Stomach (tissue), 9 donors: ENCODE results near the gene HYOU1. TPM values are rescaled to one million over a fixed set of nuclear protein-coding genes. Genes with fewer than 3 reads are reported as not detected.
"Not testable (repeated sequence)": the region's sequence is repeated elsewhere in the genome, so short reads cannot be mapped to it uniquely, and the experiment has no call there.

Experiments
- DNase-seq, 2 donors: peaks; one replicate each; pipeline versions ENCODE4 v3.0.0 to v3.0.0-alpha.2; 2013 to 2019
- H3K27ac ChIP-seq, 5 donors: fragments of 200-600 bp in 4 of 5; sonication (generic) in 4 of 5; one replicate each; pipeline ENCODE4 v1.5.1; 2013 to 2019; ENCODE audit warnings: mild to moderate bottlenecking in 1 of 5, moderate library complexity in 1 of 5
- H3K27me3 ChIP-seq, 3 donors: fragments of 200-600 bp; sonication (generic); one replicate each; pipeline ENCODE4 v1.5.1; 2017 to 2019; ENCODE audit warnings: mixed run types in 1 of 3
- H3K36me3 ChIP-seq, 4 donors: fragments of 200-600 bp; sonication (generic); 1 replicate in 3 of 4; 2 replicates in 1 of 4; pipeline ENCODE4 v1.5.1; 2016 to 2019
- H3K4me1 ChIP-seq, 4 donors: fragments of 200-600 bp; sonication (generic); one replicate each; pipeline ENCODE4 v1.5.1; 2016 to 2019
- H3K4me3 ChIP-seq, 4 donors: fragments of 200-600 bp; sonication (generic) in 3 of 4; one replicate each; pipeline ENCODE4 v1.5.1; 2016 to 2019; ENCODE audit warnings: mild to moderate bottlenecking in 1 of 4
- H3K9me3 ChIP-seq, 4 donors: fragments of 200-600 bp; sonication (generic); one replicate each; pipeline ENCODE4 v1.5.1; 2016 to 2019
- CTCF ChIP-seq, 7 experiments: fragments of 450-650 bp in 4 of 7; fragments of 200-600 bp in 3 of 7; sonication (generic) in 3 of 7; IDR thresholded peaks; one replicate each; pipeline ENCODE4 v1.5.1; 2016 to 2019; ENCODE audit warnings: antibody characterized with exemption in 7 of 7, control low read depth in 2 of 7, mild to moderate bottlenecking in 1 of 7
- EP300 ChIP-seq: sonication (generic); formaldehyde crosslinking; IDR thresholded peaks from one replicate; pipeline ENCODE4 v1.6.1; 2017; ENCODE audit warnings: antibody characterized with exemption
- POLR2A ChIP-seq, 4 donors: fragments of 450-650 bp; IDR thresholded peaks; one replicate each; pipeline ENCODE4 v1.6.1; 2016; ENCODE audit warnings: antibody characterized with exemption in 4 of 4, control low read depth in 2 of 4, mild to moderate bottlenecking in 1 of 4, moderate library complexity in 1 of 4
- POLR2AphosphoS5 ChIP-seq, 3 donors: sonication (generic); formaldehyde crosslinking; IDR thresholded peaks; one replicate each; pipeline ENCODE4 v1.6.1; 2016; ENCODE audit warnings: antibody characterized with exemption in 3 of 3
- WGBS, 5 donors: extraction: QIAGEN DNeasy Blood & Tissue Kit in 3 of 5; methylation state at CpG; one replicate each; pipeline versions ENCODE4 v1.1.5 to v1.1.7; 2013 to 2018; 5-methylcytosine and 5-hydroxymethylcytosine counted together
- intact Hi-C: fragments of 100-400 bp; cut with DNase I; formaldehyde crosslinking; loops from one replicate; pipeline ENCODE4 v1.15.1; 2023; ENCODE audit warnings: low total_unique reads
- polyA plus RNA-seq, 3 donors: library from polyadenylated mRNA; stranded (reverse); fragments of 200-250 nt; gene quantifications; one replicate each; pipeline ENCODE4 v1.2.3, GENCODE V29; 2013
- total RNA-seq, 5 donors: library from RNA; depleted of rRNA; stranded (reverse); fragments of >200 nt; gene quantifications; one replicate each; pipeline versions ENCODE4 v1.1.0 to v1.2.3, GENCODE V29; 2014 to 2016
- donor health status: healthy with polysubstance abuse.
- donor health status: Bipolar disorder and iron deficiency.
- donor health status: healthy.

The HYOU1 gene
- total and polyA plus RNA-seq, 8 donors: 12.7 to 127 (median 62.6) TPM

GRCh38 chr11:119061256-119061655 lies 4.3 kb upstream of the HYOU1 start:
- no peak for DNase-seq

GRCh38 chr11:119059128-119059527 lies 2.1 kb upstream of the HYOU1 start:
- H3K27me3 ChIP-seq, H3K4me3 ChIP-seq, H3K9me3 ChIP-seq, DNase-seq, H3K27ac ChIP-seq, intact Hi-C loops: not testable (repeated sequence)
- peaks cover 10 to 15% (median 14%) of the 10 kb centered on the region in 4 donors for H3K36me3 ChIP-seq
- peaks cover 20 to 48% (median 39%) of the 10 kb centered on the region in 4 donors for H3K4me1 ChIP-seq
- 84 to 93% (median 88%) methylated on average over 12 to 29 of the region's 35 CpGs for WGBS, 5 donors

More at GRCh38 chr11:119061256-119061655, 4.3 kb upstream of the HYOU1 start:
- H3K27me3 ChIP-seq: no peaks in the 10 kb centered on the region
- H3K4me3 ChIP-seq: no peak overlapping the region
- peaks cover 12 to 37% (median 27%) of the 10 kb centered on the region in 4 donors for H3K4me1 ChIP-seq
- H3K27ac ChIP-seq: no peak overlapping the region
- WGBS, 5 donors: 84 to 96% (median 90%) methylated on average over 3 of the region's 3 CpGs
- H3K36me3 ChIP-seq: peaks cover 0 to 4% (median 0%) of the 10 kb centered on the region in 4 donors
- no peaks in the 10 kb centered on the region for H3K9me3 ChIP-seq
- no peak for TF ChIP-seq EP300
- TF ChIP-seq POLR2A (IDR thresholded peaks at IDR 0.05): no peak
- no peak for TF ChIP-seq POLR2AphosphoS5 (IDR thresholded peaks at IDR 0.05)
- no peak for TF ChIP-seq CTCF (IDR thresholded peaks at IDR 0.05)
- intact Hi-C loops: no loop called here

GRCh38 chr11:119056421-119056999 lies 495 bp downstream of the HYOU1 start:
- peak overlapping the region; percentile 94 to 98 (median 96) for H3K4me3 ChIP-seq
- no peaks in the 10 kb centered on the region for H3K9me3 ChIP-seq
- intact Hi-C loops: no loop called here
- peaks cover 20 to 39% (median 32%) of the 10 kb centered on the region in 4 donors for H3K4me1 ChIP-seq
- H3K36me3 ChIP-seq: peaks cover 34 to 42% (median 41%) of the 10 kb centered on the region in 4 donors
- WGBS, 5 donors: 0 to 1% (median 1%) methylated on average over 20 to 48 of the region's 48 CpGs
- DNase-seq: peak; percentile 62 to 68
- H3K27ac ChIP-seq: peak overlapping the region; percentile 84 to 95 (median 93)
- no peaks in the 10 kb centered on the region for H3K27me3 ChIP-seq
- no peak for TF ChIP-seq POLR2AphosphoS5 (IDR thresholded peaks at IDR 0.05)
- no peak for TF ChIP-seq POLR2A (IDR thresholded peaks at IDR 0.05)
- TF ChIP-seq CTCF (IDR thresholded peaks at IDR 0.05): no peak
- TF ChIP-seq EP300: no peak

- no peaks in the 10 kb centered on the region for H3K27me3 ChIP-seq
- H3K36me3 ChIP-seq: peaks cover 40 to 47% (median 45%) of the 10 kb centered on the region in 4 donors
- H3K4me1 ChIP-seq: peaks cover 20 to 39% (median 32%) of the 10 kb centered on the region in 4 donors
- H3K27ac ChIP-seq: peak overlapping the region; percentile 84 to 95 (median 93)
- peak in 1 of 2 donors; percentile 32 for DNase-seq
- no peaks in the 10 kb centered on the region for H3K9me3 ChIP-seq
- peak overlapping the region; percentile 94 to 98 (median 96) for H3K4me3 ChIP-seq
- 18 to 33% (median 29%) methylated on average over 6 of the region's 6 CpGs for WGBS, 5 donors
- intact Hi-C loops: no loop called here
- TF ChIP-seq CTCF (IDR thresholded peaks at IDR 0.05) (no peak), EP300 (no peak), POLR2A (IDR thresholded peaks at IDR 0.05) (no peak), POLR2AphosphoS5 (IDR thresholded peaks at IDR 0.05) (no peak)
Observed at GRCh38 chr11:119055901-119056300, 1.1 kb downstream of the HYOU1 start.

GRCh38 chr11:119054418-119054817 lies 2.6 kb downstream of the HYOU1 start:
- no peak overlapping the region for H3K27ac ChIP-seq
- DNase-seq: no peak
- H3K36me3 ChIP-seq: peaks cover 51 to 62% (median 59%) of the 10 kb centered on the region in 4 donors
- H3K27me3 ChIP-seq: no peaks in the 10 kb centered on the region
- intact Hi-C loops: no loop called here
- H3K4me3 ChIP-seq: no peak overlapping the region
- TF ChIP-seq CTCF (IDR thresholded peaks at IDR 0.05) (no peak), POLR2A (IDR thresholded peaks at IDR 0.05) (no peak), EP300 (no peak), POLR2AphosphoS5 (IDR thresholded peaks at IDR 0.05) (no peak)
- WGBS, 5 donors: 88 to 97% (median 95%) methylated on average over 3 to 10 of the region's 10 CpGs
- H3K4me1 ChIP-seq: peaks cover 20 to 39% (median 32%) of the 10 kb centered on the region in 4 donors
- H3K9me3 ChIP-seq: no peaks in the 10 kb centered on the region
